GM21576 (cell line): ENCODE data around the gene FAM72A.
"Not testable (repeated sequence)": the region's sequence is repeated elsewhere in the genome, so short reads cannot be mapped to it uniquely, and the experiment has no call there.

Source experiments
- ATAC-seq: cut with Tn5 transposase; IDR thresholded peaks from one replicate; pipeline ENCODE4 v1.9.1; 2021; ENCODE audit warnings: mild to moderate bottlenecking, moderate library complexity; ENCODE audit not compliant: unreplicated experiment

The FAM72A gene

GRCh38 chr1:206202789-206203363 is at the start of gene FAM72A:
Gene FAM72A (minus strand): TSS chr1:206202839. CDS start chr1:206202025, 814 bp downstream.
- peak; percentile 85 for ATAC-seq

- ATAC-seq, result peak; percentile 69
Observed at GRCh38 chr1:206250953-206251681, 48.5 kb upstream of the FAM72A start.

- not testable (repeated sequence) for ATAC-seq
Observed at GRCh38 chr1:206246129-206246886, 43.7 kb upstream of the FAM72A start.

GRCh38 chr1:206245479-206245878 is 42.8 kb upstream of the FAM72A start:
- ATAC-seq, result not testable (repeated sequence)

GRCh38 chr1:206243335-206243734 is 40.7 kb upstream of the FAM72A start:
- ATAC-seq, result peak; percentile 99

GRCh38 chr1:206240288-206240687 is 37.6 kb upstream of the FAM72A start:
- not testable (repeated sequence) for ATAC-seq

- ATAC-seq, result not testable (repeated sequence)
Observed at GRCh38 chr1:206235190-206235589, 32.6 kb upstream of the FAM72A start.

GRCh38 chr1:206234189-206234916 is 31.7 kb upstream of the FAM72A start:
- not testable (repeated sequence) for ATAC-seq

- ATAC-seq, result not testable (repeated sequence)
Observed at GRCh38 chr1:206232970-206233645, 30.5 kb upstream of the FAM72A start.

GRCh38 chr1:206231989-206232388 is 29.4 kb upstream of the FAM72A start:
- ATAC-seq, result not testable (repeated sequence)

GRCh38 chr1:206229286-206229685 is 26.6 kb upstream of the FAM72A start:
- ATAC-seq, result not testable (repeated sequence)

GRCh38 chr1:206226886-206227285 is 24.2 kb upstream of the FAM72A start:
- not testable (repeated sequence) for ATAC-seq

GRCh38 chr1:206225386-206225785 is 22.7 kb upstream of the FAM72A start:
- not testable (repeated sequence) for ATAC-seq

- ATAC-seq, result not testable (repeated sequence)
Observed at GRCh38 chr1:206224190-206224776, 21.6 kb upstream of the FAM72A start.

GRCh38 chr1:206221585-206221984 is 18.9 kb upstream of the FAM72A start:
- ATAC-seq, result not testable (repeated sequence)

GRCh38 chr1:206220332-206221000 is 17.8 kb upstream of the FAM72A start:
- ATAC-seq, result not testable (repeated sequence)

- ATAC-seq, result not testable (repeated sequence)
Observed at GRCh38 chr1:206219514-206220331, 17.1 kb upstream of the FAM72A start.

GRCh38 chr1:206218765-206219164 is 16.1 kb upstream of the FAM72A start:
- ATAC-seq, result not testable (repeated sequence)
